IPS-18c (cell line): ENCODE measurements around the gene PAFAH2.

Source experiments
- H3K4me3 ChIP-seq: 2 replicates; pipeline ENCODE4 v1.7.0; 2013; ENCODE audit warnings: low read depth, mild to moderate bottlenecking, low read length, moderate library complexity; ENCODE audit not compliant: insufficient read depth
- H3K9me3 ChIP-seq: one replicate; pipeline ENCODE4 v1.6.1; 2013; ENCODE audit warnings: mild to moderate bottlenecking, low read length, moderate library complexity; ENCODE audit not compliant: control insufficient read depth, insufficient read depth

The PAFAH2 gene

DNA sequence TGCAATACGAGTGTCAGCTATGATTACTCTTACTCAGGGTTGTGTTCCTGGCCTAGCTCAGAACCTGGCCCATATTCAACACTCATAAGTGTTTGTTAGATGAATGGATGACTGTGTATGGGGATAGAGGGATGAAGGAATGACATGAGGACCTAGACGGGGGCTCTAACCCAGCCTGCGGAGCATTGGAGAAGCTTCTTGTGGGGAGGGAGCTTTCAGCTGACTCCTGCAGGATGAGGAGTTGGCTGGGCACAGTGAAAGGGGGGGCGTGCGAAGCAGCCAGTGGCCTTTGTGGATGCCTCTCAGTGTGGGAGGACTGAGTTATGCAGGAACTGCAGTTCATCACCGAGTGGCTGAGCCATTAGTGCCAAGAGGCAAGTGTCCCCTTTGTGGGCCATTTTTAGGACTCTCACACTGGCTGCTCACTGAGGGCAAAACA, 22.5 kb upstream of the PAFAH2 start:
- no peaks in the 10 kb centered on the region for H3K9me3 ChIP-seq
- H3K4me3 ChIP-seq = no peak overlapping the region

DNA sequence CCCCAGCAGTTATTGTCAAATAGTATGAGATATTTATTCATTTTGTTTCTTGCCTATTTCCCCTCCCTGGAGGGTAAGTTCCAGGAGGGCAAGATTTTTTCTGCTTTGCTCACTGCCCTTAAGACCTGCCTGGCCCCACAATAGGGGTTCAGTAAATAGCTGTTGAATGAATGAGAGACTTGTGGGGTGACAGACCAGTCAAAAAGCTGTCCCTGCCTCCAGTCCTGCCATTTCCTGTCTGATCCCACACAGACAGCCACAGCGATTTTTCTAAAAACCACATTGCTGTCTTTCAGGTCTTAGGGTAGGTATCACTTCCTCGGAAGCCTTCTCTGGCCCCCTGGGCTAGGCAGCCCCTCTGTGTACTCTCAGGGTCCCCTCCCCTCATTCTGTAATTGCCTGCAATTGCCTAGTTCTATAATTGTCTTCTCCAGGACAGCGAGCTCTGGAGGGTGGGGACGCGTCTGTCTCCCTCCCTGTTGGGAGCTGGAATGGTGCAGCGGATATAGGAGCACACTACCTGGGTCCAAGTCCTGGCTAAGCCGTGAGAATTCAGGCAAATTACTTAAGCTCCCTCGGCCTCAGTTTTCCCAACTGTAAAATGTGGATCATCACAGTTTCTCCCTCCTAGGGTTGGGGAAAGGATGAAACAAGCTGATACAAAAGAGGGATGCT, 21.9 kb upstream of the PAFAH2 start:
- no peaks in the 10 kb centered on the region for H3K9me3 ChIP-seq
- H3K4me3 ChIP-seq = no peak overlapping the region

DNA sequence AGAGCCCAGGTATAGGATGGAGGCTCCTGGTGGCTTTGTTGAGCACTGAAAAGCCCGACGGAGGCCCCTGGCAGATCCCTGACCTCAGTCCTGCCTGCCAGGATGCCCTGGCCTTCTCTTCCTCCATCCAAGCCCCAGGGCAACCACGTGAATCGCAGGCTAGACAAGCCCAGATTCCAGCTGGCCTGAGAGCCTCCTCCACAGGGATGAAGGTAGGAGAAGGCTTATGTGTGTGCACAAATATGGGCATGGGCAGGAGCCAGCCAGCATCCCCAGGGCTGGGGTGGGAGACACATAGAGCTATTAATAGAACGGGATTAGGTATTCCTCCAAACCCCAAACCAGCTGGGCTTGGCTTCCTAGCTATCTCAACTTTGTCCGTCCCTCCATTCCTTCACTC, 19.7 kb upstream of the PAFAH2 start:
- H3K4me3 ChIP-seq = no peak overlapping the region

DNA sequence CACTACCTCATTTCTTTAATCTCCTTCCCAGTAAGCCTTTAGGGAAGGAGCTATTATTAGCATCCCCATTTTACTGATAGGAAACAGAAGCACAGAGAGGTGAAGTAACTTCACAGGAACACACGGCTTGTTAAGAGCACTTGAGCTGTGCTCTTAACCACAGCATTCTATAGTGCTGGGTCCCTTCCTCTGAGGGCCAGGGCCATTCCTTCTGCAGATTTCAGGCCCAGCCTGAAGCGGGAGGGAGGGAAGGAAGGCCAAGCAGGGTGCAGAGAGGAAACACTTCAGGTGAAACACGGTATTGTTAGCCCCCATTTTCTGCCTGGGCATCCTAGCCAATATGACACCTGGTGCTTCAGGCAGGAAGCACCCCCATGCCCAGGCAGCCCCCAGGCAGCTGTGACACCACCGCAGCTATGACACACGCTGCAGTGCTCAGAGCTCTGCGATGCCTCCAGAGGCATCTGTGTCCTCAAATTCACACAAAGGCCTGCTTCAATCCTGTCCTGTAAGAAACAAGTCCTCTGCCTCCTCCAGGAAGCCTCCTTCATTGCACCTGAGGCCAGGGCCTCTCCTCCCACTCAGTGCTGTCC, 19.2 kb upstream of the PAFAH2 start:
- Histone ChIP-seq H3K4me3 (no peak overlapping the region), H3K9me3 (no peaks in the 10 kb centered on the region)

More for the DNA sequence above, 19.7 kb upstream of the PAFAH2 start:
- H3K9me3 ChIP-seq = no peaks in the 10 kb centered on the region

DNA sequence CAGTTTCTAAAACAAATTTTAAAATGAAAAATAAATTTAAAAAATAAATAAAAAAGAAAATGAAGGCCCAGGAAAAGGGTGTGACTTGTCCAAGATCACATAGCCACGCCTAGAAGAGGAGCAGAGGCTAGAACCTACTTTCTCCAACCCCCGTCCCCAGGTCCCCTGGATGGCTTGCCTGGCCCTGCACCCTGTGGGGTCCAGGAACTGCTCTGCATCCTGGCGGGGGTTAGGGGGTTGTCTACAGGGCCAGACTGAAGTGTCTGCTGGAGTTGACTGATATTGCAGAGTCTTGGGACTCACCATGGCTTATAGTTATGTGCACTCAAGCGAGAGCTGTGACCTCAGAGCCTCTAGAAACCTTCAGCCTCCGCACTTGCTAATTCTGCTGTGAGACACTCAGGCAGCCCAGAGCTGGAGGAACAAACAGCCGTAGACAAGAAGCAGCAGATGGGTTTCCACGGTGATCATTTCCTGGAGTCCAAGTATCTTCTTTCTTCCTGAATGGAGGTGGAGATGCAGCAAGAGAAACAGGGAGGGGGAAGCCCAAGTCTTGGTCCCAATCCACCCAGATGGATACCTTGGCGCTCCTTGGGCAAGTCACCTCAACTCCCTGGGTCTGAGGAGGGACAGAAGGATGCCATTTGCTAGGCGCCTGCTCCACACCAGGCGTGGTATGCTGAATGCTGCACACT, 18.5 kb upstream of the PAFAH2 start:
- H3K9me3 ChIP-seq = no peaks in the 10 kb centered on the region
- H3K4me3 ChIP-seq = no peak overlapping the region

DNA sequence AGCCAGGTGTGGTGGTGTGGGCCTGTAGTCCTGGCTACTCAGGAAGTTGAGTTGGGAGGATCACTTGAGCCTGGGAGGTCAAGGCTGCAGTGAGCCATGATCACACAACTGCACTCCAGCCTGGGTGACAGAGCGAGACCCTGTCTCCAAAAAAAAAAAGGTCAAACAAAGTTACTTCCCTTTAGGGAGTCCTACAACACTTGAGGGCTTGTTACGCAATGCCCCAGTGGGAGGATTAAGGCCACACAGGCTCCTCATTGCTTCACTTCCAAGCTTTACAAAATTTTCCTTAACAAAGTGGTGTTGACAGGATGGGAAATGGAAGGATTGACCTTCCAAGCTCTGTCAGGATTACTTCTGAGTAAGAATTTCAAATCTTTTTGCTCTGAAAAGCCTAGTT, 17.5 kb upstream of the PAFAH2 start:
- Histone ChIP-seq H3K9me3 (no peaks in the 10 kb centered on the region), H3K4me3 (no peak overlapping the region)

DNA sequence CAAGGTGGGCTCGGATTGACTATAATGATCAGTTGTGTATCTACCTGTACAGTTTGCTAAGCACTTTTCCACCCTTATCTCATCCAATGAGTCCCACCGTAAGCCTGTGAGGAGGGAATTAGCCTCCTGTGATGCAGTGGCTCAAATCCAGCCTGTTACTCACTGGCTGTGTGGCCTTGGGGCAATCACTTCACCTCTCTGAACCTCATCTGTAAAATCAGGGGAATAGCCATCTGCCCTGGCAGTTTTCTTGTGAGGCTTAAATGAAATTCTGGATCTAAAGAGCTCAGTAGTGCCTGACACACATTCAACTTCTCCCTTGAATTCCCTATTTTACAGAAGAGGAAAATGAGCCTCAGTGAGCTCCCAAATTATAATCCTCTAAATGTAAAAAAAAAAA, 16.3 kb upstream of the PAFAH2 start:
- no peak overlapping the region for H3K4me3 ChIP-seq

DNA sequence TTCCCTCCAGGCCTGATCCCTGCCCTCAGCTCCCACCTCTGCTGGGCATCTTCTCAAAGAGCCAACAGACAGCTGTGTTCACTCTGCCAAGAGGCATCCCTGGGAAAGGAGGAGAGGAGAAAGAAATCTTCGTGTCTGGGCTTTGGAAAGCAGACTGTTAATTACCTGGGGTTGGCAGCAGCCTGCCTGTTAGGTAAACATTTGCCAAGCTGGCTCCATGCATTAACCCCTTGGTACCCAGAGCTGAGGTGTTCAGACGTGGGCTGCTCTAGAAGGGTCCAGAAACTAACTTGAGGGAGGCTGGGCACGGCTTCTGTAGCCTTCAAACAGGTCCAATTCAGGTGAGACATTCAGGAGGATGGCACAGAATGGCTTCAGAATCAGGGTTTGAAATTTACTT, 15.0 kb upstream of the PAFAH2 start:
- Histone ChIP-seq H3K4me3 (no peak overlapping the region), H3K9me3 (no peaks in the 10 kb centered on the region)

More for the DNA sequence above, 16.3 kb upstream of the PAFAH2 start:
- H3K9me3 ChIP-seq = no peaks in the 10 kb centered on the region

DNA sequence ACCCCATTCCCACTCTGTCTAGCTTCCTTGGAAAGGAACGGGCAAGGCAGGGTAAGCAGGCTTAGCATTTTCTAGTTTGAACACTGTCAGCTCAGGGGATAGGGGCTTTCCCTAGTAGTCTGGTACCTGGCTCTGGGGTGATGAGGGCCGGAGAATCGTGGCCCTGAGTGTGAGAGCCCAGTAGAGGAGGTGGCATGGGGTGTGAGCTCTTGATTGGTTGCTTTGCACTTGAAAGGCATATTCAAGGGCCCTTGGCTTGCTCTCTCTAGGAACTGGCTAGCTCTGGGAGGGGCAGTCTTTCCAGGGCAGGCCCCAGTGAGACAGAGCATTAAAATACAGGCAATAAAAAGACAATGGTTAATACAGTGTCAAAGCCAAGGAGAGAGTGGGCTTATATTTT, 13.0 kb upstream of the PAFAH2 start:
- Histone ChIP-seq H3K4me3 (no peak overlapping the region), H3K9me3 (no peaks in the 10 kb centered on the region)

DNA sequence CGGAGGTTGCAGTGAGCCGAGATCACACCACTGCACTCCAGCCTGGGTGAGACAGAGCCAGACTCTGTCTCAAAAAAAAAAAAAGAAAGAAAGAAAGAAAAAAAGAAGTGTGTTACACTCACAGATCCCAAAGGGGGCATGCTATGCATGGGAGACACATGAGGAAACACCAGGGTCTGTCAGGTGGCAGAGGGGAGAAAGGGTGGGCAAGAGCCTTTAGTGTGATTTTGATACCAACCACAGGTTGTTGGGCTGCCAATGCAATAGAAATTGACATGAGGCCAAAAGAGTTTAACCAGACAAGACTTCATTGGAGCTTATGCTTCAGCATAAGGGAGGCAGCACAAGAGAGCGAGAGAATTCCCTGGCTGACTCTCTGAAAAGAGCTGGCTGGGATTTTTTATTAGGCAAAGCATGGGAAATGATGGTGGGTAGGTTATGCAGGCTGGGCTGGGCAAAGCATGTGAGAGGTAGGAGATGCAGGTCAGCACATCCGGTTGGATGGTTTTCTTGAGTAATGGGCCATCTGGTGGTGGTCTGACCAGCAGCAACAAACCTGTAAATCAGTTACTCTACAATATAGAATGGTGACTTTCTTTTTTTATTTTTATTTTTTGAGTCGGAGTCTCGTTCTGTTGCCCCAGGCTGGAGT, 12.1 kb upstream of the PAFAH2 start:
- no peak overlapping the region for H3K4me3 ChIP-seq
- no peaks in the 10 kb centered on the region for H3K9me3 ChIP-seq

DNA sequence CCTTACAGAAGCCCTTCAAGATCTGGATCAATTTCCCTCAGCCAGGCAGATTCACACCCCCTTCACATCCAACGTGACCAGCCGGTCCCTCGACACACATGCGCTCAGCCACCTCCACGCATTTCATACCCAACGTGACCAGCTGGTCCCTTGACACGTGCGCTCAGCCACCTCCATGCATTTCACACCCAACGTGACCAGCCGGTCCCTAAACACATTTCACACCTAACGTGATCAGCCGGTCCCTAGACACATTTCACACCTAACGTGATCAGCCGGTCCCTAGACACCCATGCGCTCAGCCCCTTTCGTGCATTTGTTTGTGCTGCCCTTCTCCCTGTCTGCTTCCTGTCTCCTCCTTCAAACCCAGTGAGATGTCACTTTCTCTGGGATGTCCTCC, 8.8 kb upstream of the PAFAH2 start:
- no peak overlapping the region for H3K4me3 ChIP-seq
- H3K9me3 ChIP-seq = no peaks in the 10 kb centered on the region

DNA sequence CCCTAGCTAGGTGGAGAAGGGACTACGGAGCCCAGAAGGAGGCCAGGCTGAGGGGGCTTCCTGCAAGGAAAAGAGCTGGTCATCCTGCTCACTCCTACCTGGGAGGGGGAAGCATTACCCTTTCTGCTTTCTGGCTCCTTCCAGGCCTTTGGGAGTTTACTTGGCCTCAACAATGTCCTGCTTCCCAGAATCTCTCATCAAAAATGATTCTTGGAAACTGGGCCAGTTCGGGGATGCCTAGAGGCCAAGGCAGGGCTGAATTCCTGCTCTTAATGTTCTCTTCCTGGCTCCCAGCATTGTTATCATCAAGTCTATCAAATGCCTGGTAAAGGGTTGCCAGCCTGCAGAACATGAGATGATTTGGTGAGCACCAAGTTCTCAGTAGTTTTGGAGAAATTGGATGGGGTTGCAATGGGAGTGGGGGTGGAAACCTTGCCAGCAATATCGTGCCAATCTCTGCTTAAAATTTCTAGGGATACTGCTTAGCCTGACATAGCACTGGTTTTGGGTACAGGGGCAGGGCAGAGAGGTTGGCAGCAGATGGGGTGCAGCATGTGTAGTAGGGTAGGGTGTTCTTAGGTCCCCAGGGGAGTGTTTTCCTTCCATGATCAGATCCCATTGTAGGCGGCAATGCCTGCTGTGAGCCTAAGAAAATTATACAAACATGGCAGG, 7.7 kb upstream of the PAFAH2 start:
- H3K4me3 ChIP-seq = no peak overlapping the region
- no peaks in the 10 kb centered on the region for H3K9me3 ChIP-seq

DNA sequence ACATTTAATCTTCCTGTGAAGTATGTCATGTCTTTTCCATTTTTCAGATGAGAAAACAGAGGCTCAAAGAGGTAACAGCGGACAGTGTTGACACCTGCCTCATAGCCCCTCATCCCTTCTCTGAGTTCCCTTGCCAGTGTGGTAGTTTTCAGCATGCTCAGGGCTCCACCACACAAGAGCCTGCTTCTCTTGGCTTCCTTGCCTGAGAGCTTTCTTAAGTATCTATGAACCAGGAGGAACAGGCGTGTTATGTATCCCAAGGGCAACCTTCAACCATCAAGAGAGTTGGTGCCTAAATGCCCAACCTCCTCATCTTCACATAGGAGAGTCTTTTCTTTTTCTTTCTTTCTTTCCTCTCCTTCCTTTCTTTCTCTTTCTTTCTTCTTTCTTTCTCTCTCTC, 5.9 kb upstream of the PAFAH2 start:
- no peaks in the 10 kb centered on the region for H3K9me3 ChIP-seq
- no peak overlapping the region for H3K4me3 ChIP-seq

DNA sequence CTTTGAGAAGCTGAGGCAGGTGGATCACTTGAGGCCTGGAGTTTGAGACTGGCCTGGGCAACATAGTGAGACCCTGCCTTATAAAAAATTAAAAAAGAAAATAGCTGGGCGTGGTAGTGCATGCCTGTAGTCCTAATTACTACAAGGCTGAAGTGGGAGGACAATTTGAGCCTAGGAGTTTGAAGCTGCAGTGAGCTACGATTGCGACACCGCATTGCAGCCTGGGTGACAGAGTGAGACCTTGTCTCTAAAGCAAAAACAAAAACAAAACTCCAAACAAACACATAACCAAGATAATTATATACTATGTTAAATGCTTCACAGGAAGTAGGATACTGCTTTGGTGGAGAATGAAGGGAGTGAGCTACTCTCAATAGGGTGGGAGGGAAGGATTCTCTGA, 5.4 kb upstream of the PAFAH2 start:
- no peaks in the 10 kb centered on the region for H3K9me3 ChIP-seq
- no peak overlapping the region for H3K4me3 ChIP-seq

DNA sequence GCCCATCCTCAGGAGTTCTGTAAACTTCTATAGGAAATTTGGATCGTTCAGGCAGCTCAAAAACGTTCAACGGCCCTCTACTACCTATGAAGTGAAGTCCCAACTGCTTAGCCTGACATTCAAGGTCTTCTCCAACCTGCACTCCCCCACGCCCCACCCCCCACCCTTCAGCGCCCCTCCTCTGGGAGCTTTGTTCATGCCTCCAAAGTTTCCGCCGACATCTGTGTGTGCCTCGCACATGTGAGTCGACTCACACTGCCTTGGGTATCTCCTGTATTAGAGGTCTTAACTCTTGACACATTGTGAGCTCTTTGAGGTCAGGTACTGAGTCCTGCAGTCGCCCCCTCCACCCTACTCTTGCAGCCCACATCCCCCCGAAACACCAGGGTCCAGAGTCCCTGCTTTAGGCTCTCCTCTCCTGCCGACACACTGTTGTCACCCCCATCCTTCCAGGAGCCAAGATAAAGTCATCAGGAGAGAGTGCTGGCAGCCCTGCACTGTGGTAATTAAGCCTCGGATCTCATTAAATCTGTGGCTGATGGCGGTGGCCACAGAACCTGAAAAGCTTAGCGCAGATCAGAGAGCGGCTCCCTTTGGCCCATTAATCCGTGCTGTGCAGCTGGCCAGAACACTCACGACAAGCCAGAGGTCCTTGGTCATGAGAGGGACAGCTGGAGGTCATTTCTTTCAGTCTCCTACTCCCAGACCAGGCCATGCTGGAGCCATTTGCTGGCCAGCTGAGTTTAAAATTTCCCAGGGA, 1.4 kb upstream of the PAFAH2 start:
- no peak overlapping the region for H3K4me3 ChIP-seq
- H3K9me3 ChIP-seq = no peaks in the 10 kb centered on the region

DNA sequence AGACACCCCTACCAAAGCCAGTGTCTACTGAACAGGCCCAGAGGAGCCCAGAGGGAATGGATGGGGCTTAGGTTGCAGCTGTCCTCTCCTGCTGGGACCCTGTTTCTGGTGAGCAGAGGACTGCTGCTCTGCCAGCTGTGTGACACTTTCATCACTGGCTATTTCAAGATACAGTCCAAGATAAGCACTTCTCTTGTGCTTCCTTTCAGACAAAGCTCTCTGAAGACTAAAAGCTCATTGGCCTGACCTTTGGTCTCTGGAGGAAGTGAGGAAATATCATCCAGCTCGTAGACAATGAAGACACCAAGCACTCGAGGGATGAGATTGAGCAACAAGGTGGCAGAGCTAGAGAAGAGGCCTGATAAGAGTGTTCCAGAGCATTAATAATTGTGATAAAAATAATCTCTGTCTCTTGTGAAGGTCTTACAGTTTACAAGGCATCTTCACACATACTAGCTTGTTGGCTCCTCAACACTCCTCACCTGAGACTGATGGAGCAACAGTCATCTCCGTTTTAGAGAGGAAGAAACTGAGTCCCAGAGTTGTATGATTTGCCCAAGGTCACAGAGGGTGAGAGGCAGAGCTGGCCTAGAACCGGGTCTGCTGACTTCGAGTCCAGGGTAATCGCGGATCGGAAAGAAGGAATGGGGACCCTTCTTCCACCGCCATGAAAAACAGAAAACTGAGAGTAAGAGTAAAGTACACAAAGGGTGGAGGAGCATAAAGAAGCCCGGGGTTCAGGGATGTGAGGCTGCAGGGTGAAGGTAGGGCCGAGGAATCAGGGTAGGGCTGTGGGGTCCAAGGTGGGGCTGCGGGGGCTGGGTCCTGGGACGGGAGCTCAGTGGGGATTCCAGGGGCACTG, 666 bp downstream of the PAFAH2 start:
- Histone ChIP-seq H3K4me3 (peak overlapping the region; percentile 83), H3K9me3 (no peaks in the 10 kb centered on the region)
